Hepatocyte (in vitro differentiated cells): ENCODE results near the gene DAAM2. TPM values are rescaled to one million over a fixed set of nuclear protein-coding genes. Genes with fewer than 3 reads are reported as not detected.

Source experiments
- DNase-seq: peaks from one replicate; pipeline ENCODE4 v3.0.0-alpha.2; 2016; ENCODE audit warnings: low spot score
- H2AFZ ChIP-seq: fragments of 200-600 bp; sonication (generic); 2 replicates; pipeline ENCODE4 v1.6.0; 2016; ENCODE audit warnings: antibody characterized with exemption, mild to moderate bottlenecking
- H3K27ac ChIP-seq: fragments of 200-600 bp; sonication (generic); 2 replicates; pipeline ENCODE4 v1.5.1; 2016; ENCODE audit warnings: mild to moderate bottlenecking
- H3K27me3 ChIP-seq: fragments of 200-600 bp; sonication (generic); 2 replicates; pipeline ENCODE4 v1.6.1; 2016
- H3K36me3 ChIP-seq: fragments of 200-600 bp; sonication (generic); replicated peaks from 2 replicates; pipeline ENCODE4 v1.5.1; 2016; ENCODE audit warnings: low read depth; ENCODE audit not compliant: insufficient read depth
- H3K4me1 ChIP-seq: fragments of 200-600 bp; sonication (generic); 2 replicates; pipeline ENCODE4 v1.5.1; 2016; ENCODE audit warnings: mild to moderate bottlenecking, moderate library complexity; ENCODE audit not compliant: insufficient read depth
- H3K4me2 ChIP-seq: fragments of 200-600 bp; sonication (generic); 2 replicates; pipeline ENCODE4 v1.6.0; 2016
- H3K4me3 ChIP-seq: fragments of 200-600 bp; sonication (generic); 2 replicates; pipeline ENCODE4 v1.5.1; 2016; ENCODE audit warnings: mild to moderate bottlenecking
- H3K79me2 ChIP-seq: fragments of 200-600 bp; sonication (generic); 2 replicates; pipeline ENCODE4 v1.6.0; 2017; ENCODE audit warnings: mild to moderate bottlenecking
- H3K9me2 ChIP-seq: fragments of 200-600 bp; sonication (generic); replicated peaks from 2 replicates; pipeline ENCODE4 v1.6.0; 2017; ENCODE audit warnings: mild to moderate bottlenecking; ENCODE audit not compliant: insufficient read depth
- H3K9me3 ChIP-seq: fragments of 200-600 bp; sonication (generic); 2 replicates; pipeline ENCODE4 v1.5.1; 2016; ENCODE audit warnings: low read depth, mild to moderate bottlenecking
- H4K20me1 ChIP-seq: fragments of 200-600 bp; sonication (generic); 2 replicates; pipeline ENCODE4 v1.6.0; 2016; ENCODE audit warnings: mild to moderate bottlenecking; ENCODE audit not compliant: insufficient read depth, poor library complexity, severe bottlenecking
- EZH2 ChIP-seq: fragments of 200-600 bp; sonication (generic); IDR thresholded peaks from 2 replicates; pipeline ENCODE4 v1.6.1; 2016; ENCODE audit warnings: antibody characterized with exemption, mild to moderate bottlenecking, borderline replicate concordance
- EZH2phosphoT487 ChIP-seq: fragments of 200-600 bp; sonication (generic); IDR thresholded peaks from one replicate; pipeline ENCODE4 v1.6.1; 2018; ENCODE audit warnings: antibody characterized with exemption, mild to moderate bottlenecking, low read depth, moderate library complexity; ENCODE audit not compliant: unreplicated experiment, severe bottlenecking
- WGBS: methylation state at CpG from one replicate; pipeline ENCODE4 v1.1.6; 2016; ENCODE audit warnings: low lambda C conversion rate; ENCODE audit errors: missing lambda C conversion rate; 5-methylcytosine and 5-hydroxymethylcytosine counted together
- polyA plus RNA-seq: library from polyadenylated mRNA; unstranded; fragments of >200 nt; fragmentation: Nextera tagmentation; extraction: Ambion mirVana; gene quantifications from 2 replicates; pipeline ENCODE4 v1.2.1, GENCODE V29; 2016
- total RNA-seq: library from RNA; depleted of rRNA; stranded (reverse); fragments of >200 nt; gene quantifications from 2 replicates; pipeline ENCODE4 v1.2.3, GENCODE V29; 2014
- TF ChIP-seq, protein P1 (sequence below): fragments of 200-600 bp; sonication (generic); IDR thresholded peaks from 2 replicates; pipeline ENCODE4 v1.5.1; 2016; ENCODE audit warnings: antibody characterized with exemption, mild to moderate bottlenecking; ENCODE audit not compliant: poor library complexity

DAAM2 gene
- total and polyA plus RNA-seq, 2 experiments from 2014 or later, result 11.7 to 15.1 TPM

DNA sequence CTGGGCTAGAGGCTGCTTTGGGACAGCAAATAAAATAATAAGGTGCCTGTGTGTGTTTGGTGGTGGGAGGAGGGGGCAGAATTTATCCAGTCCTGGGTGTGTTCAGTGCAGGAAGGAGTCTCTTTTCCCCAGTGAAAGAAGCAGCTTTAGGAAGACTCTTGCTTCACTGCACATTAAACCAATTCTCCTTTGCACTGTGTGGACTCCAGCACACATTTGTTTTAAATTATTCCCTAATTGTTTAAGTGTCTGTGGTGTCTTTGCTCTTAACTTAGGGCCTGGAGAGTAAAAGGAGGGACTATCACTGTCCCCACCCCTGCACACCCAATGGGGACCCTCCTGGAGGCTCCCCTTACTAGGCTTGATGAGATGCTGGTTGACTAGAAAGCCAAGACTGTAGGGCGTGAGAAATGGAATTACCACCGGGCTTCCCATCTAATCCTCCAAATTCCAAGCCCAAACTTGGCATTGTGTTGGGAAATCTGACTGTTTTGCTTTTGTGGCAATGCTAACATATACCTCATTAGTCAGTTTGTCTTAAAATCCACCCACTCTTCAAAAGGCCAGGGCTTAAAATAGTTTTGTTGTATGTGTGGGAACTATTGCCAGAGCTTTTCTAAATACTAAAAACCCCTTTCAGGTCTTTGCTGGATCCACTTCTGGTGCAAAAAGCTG lies 13.5 kb upstream of the DAAM2 start:
- Histone ChIP-seq H3K9me2 (no peaks in the 10 kb centered on the region), H3K27me3 (no peaks in the 10 kb centered on the region), H3K36me3 (no peaks in the 10 kb centered on the region), H3K4me1 (peaks cover 12% of the 10 kb centered on the region), H3K4me3 (no peak overlapping the region), H3K79me2 (no peaks in the 10 kb centered on the region), H3K9me3 (peaks cover 5% of the 10 kb centered on the region), H3K27ac (peak overlapping the region; percentile 19), H4K20me1 (no peaks in the 10 kb centered on the region), H3K4me2 (no peak overlapping the region), H2AFZ (no peak overlapping the region)
- WGBS, result 75% methylated on average over 2 of the region's 2 CpGs
- no peak for DNase-seq
- TF ChIP-seq, protein P1, sequence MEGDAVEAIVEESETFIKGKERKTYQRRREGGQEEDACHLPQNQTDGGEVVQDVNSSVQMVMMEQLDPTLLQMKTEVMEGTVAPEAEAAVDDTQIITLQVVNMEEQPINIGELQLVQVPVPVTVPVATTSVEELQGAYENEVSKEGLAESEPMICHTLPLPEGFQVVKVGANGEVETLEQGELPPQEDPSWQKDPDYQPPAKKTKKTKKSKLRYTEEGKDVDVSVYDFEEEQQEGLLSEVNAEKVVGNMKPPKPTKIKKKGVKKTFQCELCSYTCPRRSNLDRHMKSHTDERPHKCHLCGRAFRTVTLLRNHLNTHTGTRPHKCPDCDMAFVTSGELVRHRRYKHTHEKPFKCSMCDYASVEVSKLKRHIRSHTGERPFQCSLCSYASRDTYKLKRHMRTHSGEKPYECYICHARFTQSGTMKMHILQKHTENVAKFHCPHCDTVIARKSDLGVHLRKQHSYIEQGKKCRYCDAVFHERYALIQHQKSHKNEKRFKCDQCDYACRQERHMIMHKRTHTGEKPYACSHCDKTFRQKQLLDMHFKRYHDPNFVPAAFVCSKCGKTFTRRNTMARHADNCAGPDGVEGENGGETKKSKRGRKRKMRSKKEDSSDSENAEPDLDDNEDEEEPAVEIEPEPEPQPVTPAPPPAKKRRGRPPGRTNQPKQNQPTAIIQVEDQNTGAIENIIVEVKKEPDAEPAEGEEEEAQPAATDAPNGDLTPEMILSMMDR, result no peak
- no peak for TF ChIP-seq EZH2phosphoT487
- no peak for TF ChIP-seq EZH2

DNA sequence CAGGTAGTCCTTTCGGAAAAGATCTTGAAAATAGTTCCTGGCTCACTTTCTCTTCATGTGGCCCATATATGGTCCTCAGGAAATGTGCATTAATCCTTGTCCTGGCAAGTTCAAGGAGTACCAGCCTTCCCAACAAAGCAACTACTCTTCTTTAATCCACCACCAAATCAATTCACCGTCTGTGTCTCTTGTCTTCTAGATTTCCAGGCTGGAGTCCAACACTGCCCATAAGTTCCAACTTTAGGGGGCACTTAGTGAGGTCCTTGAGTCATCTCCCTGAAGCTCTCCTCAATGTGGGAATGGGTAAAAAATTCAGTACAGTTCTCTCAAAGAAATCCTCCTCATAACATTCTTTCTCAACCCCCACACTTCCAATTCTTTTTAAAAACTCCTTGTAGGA lies 6.9 kb upstream of the DAAM2 start:
- Histone ChIP-seq H3K4me2 (no peak overlapping the region), H3K27me3 (no peaks in the 10 kb centered on the region), H3K4me3 (no peak overlapping the region), H3K9me3 (peaks cover 6% of the 10 kb centered on the region), H3K27ac (no peak overlapping the region), H3K9me2 (no peaks in the 10 kb centered on the region), H2AFZ (no peak overlapping the region), H3K36me3 (no peaks in the 10 kb centered on the region), H3K79me2 (no peaks in the 10 kb centered on the region), H4K20me1 (no peaks in the 10 kb centered on the region), H3K4me1 (no peaks in the 10 kb centered on the region)
- TF ChIP-seq EZH2 (no peak), EZH2phosphoT487 (no peak)
- TF ChIP-seq, protein P1, result no peak
- WGBS, result 83% methylated on average over 2 of the region's 2 CpGs
- DNase-seq, result no peak

DNA sequence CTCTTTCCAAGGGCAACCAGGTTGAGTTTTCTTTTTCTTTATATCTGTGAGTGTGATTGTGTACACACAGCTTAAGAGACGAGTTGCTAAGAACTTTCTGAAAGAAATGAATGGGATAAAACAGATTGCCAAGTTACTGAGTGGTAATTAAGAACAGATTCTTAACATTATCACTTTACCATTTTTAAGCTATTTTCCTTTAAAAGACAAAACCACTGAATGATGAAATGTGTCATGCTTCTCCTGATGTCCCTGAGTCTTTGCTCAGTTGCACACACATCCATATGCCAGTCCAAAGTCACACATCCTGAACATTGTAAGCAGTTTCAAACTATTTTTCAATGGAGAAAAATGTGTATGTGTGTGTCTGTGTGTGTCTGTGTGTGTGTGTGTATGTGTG lies 5.5 kb upstream of the DAAM2 start:
- TF ChIP-seq EZH2phosphoT487 (no peak), EZH2 (no peak)
- TF ChIP-seq, protein P1, result no peak
- no peak for DNase-seq
- Histone ChIP-seq H4K20me1 (no peaks in the 10 kb centered on the region), H3K4me3 (no peak overlapping the region), H3K9me2 (no peaks in the 10 kb centered on the region), H3K36me3 (no peaks in the 10 kb centered on the region), H2AFZ (no peak overlapping the region), H3K4me1 (peaks cover 3% of the 10 kb centered on the region), H3K9me3 (peaks cover 6% of the 10 kb centered on the region), H3K79me2 (no peaks in the 10 kb centered on the region), H3K27ac (no peak overlapping the region), H3K27me3 (no peaks in the 10 kb centered on the region), H3K4me2 (no peak overlapping the region)
- WGBS, result 62% methylated on average over 1 of the region's 1 CpG
